Keratinocyte (primary cell): ENCODE results near the gene SLC1A1. TPM values are rescaled to one million over a fixed set of nuclear protein-coding genes. Genes with fewer than 3 reads are reported as not detected.

ENCODE experiments used
- DNase-seq: peaks from one replicate; pipeline ENCODE4 v3.0.0-alpha.2; 2011; ENCODE audit warnings: low read depth, missing footprints, low spot score
- FAIRE-seq: peaks from 2 replicates; lab custom pipeline; 2011; peaks lifted over from hg19 to GRCh38; lab: Jason Lieb, UNC
- H2AFZ ChIP-seq: 2 replicates; pipeline ENCODE4 v1.6.0; 2012; ENCODE audit warnings: low read length, control low read depth, inconsistent platforms; ENCODE audit not compliant: control insufficient read depth
- H3K27ac ChIP-seq: 2 replicates; pipeline ENCODE4 v1.5.1; 2011; ENCODE audit warnings: low read length; ENCODE audit not compliant: control insufficient read depth, insufficient read depth
- H3K27me3 ChIP-seq: 3 replicates; pipeline ENCODE4 v1.6.0; 2011; ENCODE audit warnings: low read length; ENCODE audit not compliant: control insufficient read depth, insufficient read depth; ENCODE audit errors: extremely low read depth
- H3K36me3 ChIP-seq, 2 experiments: 2 replicates in 1 of 2; 3 replicates in 1 of 2; pipeline ENCODE4 v1.5.1; 2011; ENCODE audit warnings: low read length in 2 of 2, mild to moderate bottlenecking in 1 of 2; ENCODE audit not compliant: control insufficient read depth in 2 of 2, insufficient read depth in 2 of 2; ENCODE audit errors: extremely low read depth in 1 of 2
- H3K4me1 ChIP-seq: 3 replicates; pipeline ENCODE4 v1.5.1; 2011; ENCODE audit warnings: low read length; ENCODE audit not compliant: control insufficient read depth, insufficient read depth; ENCODE audit errors: extremely low read depth
- H3K4me2 ChIP-seq: 3 replicates; pipeline ENCODE4 v1.6.0; 2011; ENCODE audit warnings: low read depth, low read length; ENCODE audit not compliant: control insufficient read depth, insufficient read depth; ENCODE audit errors: extremely low read depth
- H3K4me3 ChIP-seq, 3 experiments: fragments of 200-600 bp in 1 of 3; sonication (generic) in 1 of 3; 2 replicates in 2 of 3; 3 replicates in 1 of 3; pipeline ENCODE4 v1.5.1; 2011 to 2016; ENCODE audit warnings: low read length in 3 of 3, mild to moderate bottlenecking in 3 of 3, control low read depth in 2 of 3, inconsistent platforms in 1 of 3, low read depth in 1 of 3, mixed read lengths in 1 of 3, mixed run types in 1 of 3, moderate library complexity in 1 of 3; ENCODE audit not compliant: control insufficient read depth in 2 of 3, insufficient read depth in 2 of 3; ENCODE audit errors: extremely low read depth in 1 of 3
- H3K79me2 ChIP-seq: 2 replicates; pipeline ENCODE4 v1.6.0; 2012; ENCODE audit warnings: low read length; ENCODE audit not compliant: control insufficient read depth, insufficient read depth
- H3K9ac ChIP-seq: 3 replicates; pipeline ENCODE4 v1.6.0; 2011; ENCODE audit warnings: low read length; ENCODE audit not compliant: control insufficient read depth, insufficient read depth; ENCODE audit errors: extremely low read depth
- H3K9me1 ChIP-seq: 3 replicates; pipeline ENCODE4 v1.6.0; 2011; ENCODE audit warnings: low read length; ENCODE audit not compliant: control insufficient read depth, insufficient read depth; ENCODE audit errors: extremely low read depth
- H3K9me3 ChIP-seq: 2 replicates; pipeline ENCODE4 v1.5.1; 2012; ENCODE audit warnings: low read depth, low read length; ENCODE audit not compliant: control insufficient read depth
- H4K20me1 ChIP-seq: 3 replicates; pipeline ENCODE4 v1.6.0; 2011; ENCODE audit warnings: low read length; ENCODE audit not compliant: control insufficient read depth, insufficient read depth; ENCODE audit errors: extremely low read depth
- EZH2 ChIP-seq: IDR thresholded peaks from one replicate; pipeline ENCODE4 v1.6.1; 2012; ENCODE audit warnings: inconsistent platforms, mild to moderate bottlenecking, low read length, moderate library complexity
- dilution Hi-C: fragments of 300-500 bp; cut with MboI; formaldehyde crosslinking; loops from one replicate; pipeline ENCODE4 v1.7.0; 2020; ENCODE audit warnings: low sequenced_read_pairs; ENCODE audit not compliant: extremely low pct_ligation_motif_present
- polyA plus RNA-seq, 5 experiments: library from polyadenylated mRNA; depleted of rRNA in 3 of 5; stranded (reverse) in 3 of 5; stranded (forward) in 1 of 5; unstranded in 1 of 5; fragments of >200 nt; gene quantifications; 1 replicate in 1 of 5; 2 replicates in 3 of 5; 3 replicates in 1 of 5; pipeline versions ENCODE4 v1.2.1 to v1.2.3, GENCODE V29; 2011 to 2012; ENCODE audit warnings: missing spikeins in 2 of 5, low read depth in 1 of 5, low replicate concordance in 1 of 5
- TF ChIP-seq, protein P1 (sequence below), 3 experiments: IDR thresholded peaks in 1 of 3; conservative IDR thresholded peaks in 1 of 3; optimal IDR thresholded peaks in 1 of 3; 2 replicates in 2 of 3; 3 replicates in 1 of 3; pipeline versions ENCODE3 to v1.5.1; 2011; ENCODE audit warnings: low read length in 3 of 3, mild to moderate bottlenecking in 3 of 3, moderate library complexity in 2 of 3, control low read depth in 1 of 3, inconsistent platforms in 1 of 3; ENCODE audit not compliant: insufficient read depth in 2 of 3; ENCODE audit errors: extremely low read depth in 1 of 3

Gene SLC1A1
- polyA plus RNA-seq, 1 donor (not counting 4 experiments of a cell fraction or from before 2014, with no cell fraction given), result 0.20 TPM

DNA sequence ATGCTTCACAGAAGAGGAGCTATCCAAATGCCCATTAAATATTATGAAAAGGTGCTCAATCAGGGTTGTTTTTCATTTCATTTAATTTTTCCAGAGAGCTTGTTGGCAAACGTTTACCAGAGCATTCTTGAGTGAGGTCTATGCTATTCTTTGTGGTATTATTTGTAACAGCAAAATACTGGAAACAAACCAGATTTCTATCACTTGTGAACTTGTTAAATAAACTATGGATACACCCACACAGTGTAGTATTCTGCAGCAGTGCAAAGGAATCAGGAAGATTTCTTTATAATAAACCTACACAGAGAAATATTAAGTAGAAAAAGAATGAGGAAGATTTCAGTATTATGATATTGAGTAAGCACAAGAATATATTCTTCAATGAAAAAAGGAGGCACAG lies 15.0 kb upstream of the SLC1A1 start:
- no peak for DNase-seq

DNA sequence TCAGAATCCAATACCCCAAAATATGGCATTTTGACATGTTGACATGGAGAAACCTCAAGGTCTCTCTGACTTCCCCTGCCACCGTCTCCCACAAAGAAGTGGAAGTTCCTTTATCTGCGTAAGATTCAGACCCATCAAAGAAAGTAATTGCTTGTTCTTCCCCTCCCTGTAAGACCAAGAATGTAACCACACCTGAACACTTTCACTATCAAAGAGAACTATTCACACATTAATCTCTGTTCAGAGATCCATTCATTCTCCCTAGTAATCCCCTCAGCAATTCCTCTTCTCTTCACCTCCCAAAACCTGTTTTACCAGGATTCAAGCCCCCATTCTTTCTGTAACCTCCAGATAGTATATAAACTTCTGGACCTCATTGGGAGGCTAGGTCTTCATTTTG lies 4.1 kb upstream of the SLC1A1 start:
- no peak overlapping the region for H3K9ac ChIP-seq
- H3K4me1 ChIP-seq, result peaks cover 5% of the 10 kb centered on the region
- TF ChIP-seq, protein P1, sequence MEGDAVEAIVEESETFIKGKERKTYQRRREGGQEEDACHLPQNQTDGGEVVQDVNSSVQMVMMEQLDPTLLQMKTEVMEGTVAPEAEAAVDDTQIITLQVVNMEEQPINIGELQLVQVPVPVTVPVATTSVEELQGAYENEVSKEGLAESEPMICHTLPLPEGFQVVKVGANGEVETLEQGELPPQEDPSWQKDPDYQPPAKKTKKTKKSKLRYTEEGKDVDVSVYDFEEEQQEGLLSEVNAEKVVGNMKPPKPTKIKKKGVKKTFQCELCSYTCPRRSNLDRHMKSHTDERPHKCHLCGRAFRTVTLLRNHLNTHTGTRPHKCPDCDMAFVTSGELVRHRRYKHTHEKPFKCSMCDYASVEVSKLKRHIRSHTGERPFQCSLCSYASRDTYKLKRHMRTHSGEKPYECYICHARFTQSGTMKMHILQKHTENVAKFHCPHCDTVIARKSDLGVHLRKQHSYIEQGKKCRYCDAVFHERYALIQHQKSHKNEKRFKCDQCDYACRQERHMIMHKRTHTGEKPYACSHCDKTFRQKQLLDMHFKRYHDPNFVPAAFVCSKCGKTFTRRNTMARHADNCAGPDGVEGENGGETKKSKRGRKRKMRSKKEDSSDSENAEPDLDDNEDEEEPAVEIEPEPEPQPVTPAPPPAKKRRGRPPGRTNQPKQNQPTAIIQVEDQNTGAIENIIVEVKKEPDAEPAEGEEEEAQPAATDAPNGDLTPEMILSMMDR (optimal IDR thresholded peaks at IDR 0.05 in 1 of 3, IDR thresholded peaks at IDR 0.05 in 1 of 3, conservative IDR thresholded peaks at IDR 0.05 in 1 of 3; ENCODE audit: extremely low read depth in 1 of 3, insufficient read depth in 2 of 3, low read length in 3 of 3), result no peak
- TF ChIP-seq EZH2, result no peak
- H4K20me1 ChIP-seq, result no peaks in the 10 kb centered on the region
- H3K27ac ChIP-seq, result no peak overlapping the region
- no peak overlapping the region for H2AFZ ChIP-seq
- no peaks in the 10 kb centered on the region for H3K36me3 ChIP-seq
- H3K9me3 ChIP-seq, result no peaks in the 10 kb centered on the region
- H3K4me2 ChIP-seq, result no peak overlapping the region
- no peaks in the 10 kb centered on the region for H3K9me1 ChIP-seq
- FAIRE-seq (no peak), DNase-seq (no peak)
- no peak overlapping the region for H3K4me3 ChIP-seq
- H3K79me2 ChIP-seq, result no peaks in the 10 kb centered on the region
- H3K27me3 ChIP-seq, result peaks cover 24% of the 10 kb centered on the region
- dilution Hi-C loops, result no loop called here

More for the DNA sequence above, 15.0 kb upstream of the SLC1A1 start:
- Histone ChIP-seq H3K4me2 (no peak overlapping the region), H3K9ac (no peak overlapping the region), H2AFZ (no peak overlapping the region), H3K9me3 (no peaks in the 10 kb centered on the region), H3K4me1 (no peaks in the 10 kb centered on the region), H3K27ac (no peak overlapping the region), H3K4me3 (no peak overlapping the region), H4K20me1 (no peaks in the 10 kb centered on the region), H3K9me1 (no peaks in the 10 kb centered on the region), H3K36me3 (no peaks in the 10 kb centered on the region), H3K79me2 (no peaks in the 10 kb centered on the region), H3K27me3 (no peaks in the 10 kb centered on the region)
- no peak for FAIRE-seq
- dilution Hi-C loops, result no loop called here
- TF ChIP-seq, protein P1 (optimal IDR thresholded peaks at IDR 0.05 in 1 of 3, IDR thresholded peaks at IDR 0.05 in 1 of 3, conservative IDR thresholded peaks at IDR 0.05 in 1 of 3; ENCODE audit: extremely low read depth in 1 of 3, insufficient read depth in 2 of 3, low read length in 3 of 3), result no peak
- no peak for TF ChIP-seq EZH2
